GDM1 (cell line): Measurements from ENCODE around the gene TMEM248.
"Not testable (repeated sequence)": the region's sequence is repeated elsewhere in the genome, so short reads cannot be mapped to it uniquely, and the experiment has no call there.

Experiments
- DNase-seq: peaks from one replicate; lab custom pipeline; 2025; lab: John Stamatoyannopoulos, UW

Gene TMEM248

GRCh38 chr7:67000601-67001258 lies 79.7 kb downstream of the TMEM248 start:
- DNase-seq: not testable (repeated sequence)

GRCh38 chr7:67004145-67004544 lies 83.1 kb downstream of the TMEM248 start:
- not testable (repeated sequence) for DNase-seq

- DNase-seq: no peak
These were observed 85.9 kb downstream of the TMEM248 start for GRCh38 chr7:67006965-67007364.
